GM23248 (cell line): ENCODE results near the gene IQGAP2. TPM values are rescaled to one million over a fixed set of nuclear protein-coding genes. Genes with fewer than 3 reads are reported as not detected.

Source experiments
- DNase-seq: peaks from one replicate; pipeline ENCODE4 v3.0.0-alpha.2; 2015
- H2AFZ ChIP-seq: fragments of 200-600 bp; sonication (generic); 2 replicates; pipeline ENCODE4 v1.6.1; 2016; ENCODE audit warnings: antibody characterized with exemption
- H3F3A ChIP-seq: fragments of 200-600 bp; sonication (generic); 2 replicates; pipeline ENCODE4 v1.6.1; 2016; ENCODE audit warnings: mild to moderate bottlenecking, antibody characterized with exemption, mixed run types; ENCODE audit not compliant: insufficient read depth
- H3K27ac ChIP-seq: fragments of 200-600 bp; sonication (generic); 2 replicates; pipeline ENCODE4 v1.5.1; 2016; ENCODE audit warnings: mild to moderate bottlenecking
- H3K27me3 ChIP-seq: fragments of 200-600 bp; sonication (generic); replicated peaks from 2 replicates; pipeline ENCODE4 v1.6.1; 2016; ENCODE audit warnings: mild to moderate bottlenecking; ENCODE audit not compliant: insufficient read depth
- H3K36me3 ChIP-seq: fragments of 200-600 bp; sonication (generic); 2 replicates; pipeline ENCODE4 v1.6.1; 2016; ENCODE audit warnings: low read depth, mild to moderate bottlenecking
- H3K4me1 ChIP-seq: fragments of 200-600 bp; sonication (generic); 2 replicates; pipeline ENCODE4 v1.6.1; 2016; ENCODE audit warnings: mild to moderate bottlenecking; ENCODE audit not compliant: insufficient read depth
- H3K4me2 ChIP-seq: fragments of 200-600 bp; sonication (generic); one replicate; pipeline ENCODE4 v1.6.1; 2016; ENCODE audit warnings: mild to moderate bottlenecking; ENCODE audit not compliant: unreplicated experiment
- H3K4me3 ChIP-seq: fragments of 200-600 bp; sonication (generic); 2 replicates; pipeline ENCODE4 v1.5.1; 2016; ENCODE audit warnings: mild to moderate bottlenecking
- H3K79me2 ChIP-seq: fragments of 200-600 bp; sonication (generic); 2 replicates; pipeline ENCODE4 v1.6.1; 2016; ENCODE audit warnings: mild to moderate bottlenecking; ENCODE audit not compliant: insufficient read depth
- H3K9ac ChIP-seq: fragments of 200-600 bp; sonication (generic); 2 replicates; pipeline ENCODE4 v1.6.1; 2016; ENCODE audit warnings: mild to moderate bottlenecking
- H3K9me2 ChIP-seq: fragments of 200-600 bp; sonication (generic); 2 replicates; pipeline ENCODE4 v1.6.1; 2016; ENCODE audit warnings: mixed run types, mild to moderate bottlenecking, moderate library complexity; ENCODE audit not compliant: insufficient read depth
- H3K9me3 ChIP-seq: fragments of 200-600 bp; sonication (generic); one replicate; pipeline ENCODE4 v1.6.1; 2017; ENCODE audit warnings: low read depth
- H4K20me1 ChIP-seq: fragments of 200-600 bp; sonication (generic); 2 replicates; pipeline ENCODE4 v1.6.0; 2016; ENCODE audit not compliant: insufficient read depth
- EZH2 ChIP-seq: fragments of 200-600 bp; sonication (generic); IDR thresholded peaks from 2 replicates; pipeline ENCODE4 v1.6.1; 2018; ENCODE audit warnings: antibody characterized with exemption, mild to moderate bottlenecking; ENCODE audit not compliant: insufficient read depth, poor library complexity, severe bottlenecking
- EZH2phosphoT487 ChIP-seq: fragments of 200-600 bp; sonication (generic); IDR thresholded peaks from 2 replicates; pipeline ENCODE4 v1.6.1; 2018; ENCODE audit warnings: antibody characterized with exemption, moderate library complexity, mild to moderate bottlenecking, low read depth; ENCODE audit not compliant: insufficient read depth
- WGBS, 2 experiments: methylation state at CpG; one replicate each; pipeline ENCODE4 v1.1.6; 2015 to 2017; ENCODE audit warnings: low lambda C conversion rate in 2 of 2, low coverage in 1 of 2; ENCODE audit errors: missing lambda C conversion rate in 2 of 2; 5-methylcytosine and 5-hydroxymethylcytosine counted together
- in situ Hi-C: fragments of 300-500 bp; cut with MboI; formaldehyde crosslinking; loops from 2 replicates; pipeline ENCODE4 v1.15.0; 2020
- polyA plus RNA-seq: library from polyadenylated mRNA; unstranded; fragments of >200 nt; fragmentation: Nextera tagmentation; extraction: Ambion mirVana; gene quantifications from 2 replicates; pipeline ENCODE4 v1.2.1, GENCODE V29; 2016
- total RNA-seq: library from RNA; depleted of rRNA; stranded (reverse); fragments of >200 nt; shearing (Covaris generic); gene quantifications from 2 replicates; pipeline ENCODE4 v1.2.3, GENCODE V29; 2014

IQGAP2 gene
- total and polyA plus RNA-seq, 2 experiments from 2014 or later, result 0.11 TPM; not detected in 1

- in situ Hi-C loops, result no loop called here
Observed at GRCh38 chr5:76499507-76500161, 96.5 kb downstream of the IQGAP2 start.

DNA sequence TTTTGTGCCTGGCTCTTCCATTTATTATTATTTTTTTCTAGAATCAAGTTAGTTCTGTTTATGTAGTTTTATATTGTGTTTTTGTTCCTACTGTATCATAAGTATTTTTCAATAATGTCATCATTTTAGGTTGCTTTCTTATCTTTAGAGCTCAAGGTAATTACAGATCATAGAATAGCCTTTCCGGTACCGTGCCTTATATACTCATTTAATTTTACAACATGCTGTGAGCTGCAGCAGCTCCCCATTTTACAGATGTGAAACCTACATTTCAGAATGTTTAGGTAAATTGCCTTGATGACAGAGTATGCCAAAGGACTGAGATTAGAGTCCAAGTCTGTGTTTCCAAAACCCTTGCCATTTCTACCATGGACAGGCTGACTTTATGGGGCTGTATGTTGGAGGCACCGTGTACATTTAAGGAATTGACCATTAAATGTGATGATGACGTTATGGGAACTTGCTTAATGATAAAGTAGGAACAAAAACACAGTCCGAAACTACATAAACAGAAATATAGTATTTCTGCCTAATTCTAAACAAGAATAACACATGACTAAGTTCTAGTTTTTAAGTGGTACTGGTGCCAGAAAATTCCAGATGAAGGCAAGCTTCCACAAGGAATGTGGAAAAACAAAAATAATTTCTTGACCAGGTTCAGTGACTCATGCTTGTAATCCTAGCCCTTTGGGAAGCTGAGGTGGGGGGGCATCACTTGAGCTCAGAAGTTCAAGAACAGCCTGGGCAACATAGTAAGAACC is 97.7 kb downstream of the IQGAP2 start:
- Histone ChIP-seq H3K9me2 (no peaks in the 10 kb centered on the region), H3K79me2 (no peaks in the 10 kb centered on the region), H3K9me3 (no peaks in the 10 kb centered on the region), H3K27me3 (0 out of 2 replicates have a peak, but pooled peaks cover 2% of the 10 kb centered on the region), H3F3A (no peaks in the 10 kb centered on the region), H3K36me3 (no peaks in the 10 kb centered on the region), H3K4me2 (no peak overlapping the region), H4K20me1 (no peaks in the 10 kb centered on the region), H3K4me1 (no peaks in the 10 kb centered on the region), H3K4me3 (no peak overlapping the region), H3K9ac (no peak overlapping the region), H3K27ac (no peak overlapping the region), H2AFZ (no peak overlapping the region)
- 56 to 64% methylated on average over 5 of the region's 5 CpGs for WGBS, 2 experiments
- DNase-seq, result no peak
- in situ Hi-C loops, result no loop called here
- TF ChIP-seq EZH2 (no peak), EZH2phosphoT487 (no peak)

More at GRCh38 chr5:76499507-76500161, 96.5 kb downstream of the IQGAP2 start:
- H3K4me1 ChIP-seq, result no peaks in the 10 kb centered on the region
- no peaks in the 10 kb centered on the region for H3K9me3 ChIP-seq
- H3K9me2 ChIP-seq, result no peaks in the 10 kb centered on the region
- no peak overlapping the region for H2AFZ ChIP-seq
- H3K4me3 ChIP-seq, result no peak overlapping the region
- 42 to 50% methylated on average over 2 of the region's 2 CpGs for WGBS, 2 experiments
- H3K79me2 ChIP-seq, result no peaks in the 10 kb centered on the region
- no peaks in the 10 kb centered on the region for H3F3A ChIP-seq
- no peaks in the 10 kb centered on the region for H3K36me3 ChIP-seq
- 0 out of 2 replicates have a peak, but pooled peaks cover 2% of the 10 kb centered on the region for H3K27me3 ChIP-seq
- no peak overlapping the region for H3K9ac ChIP-seq
- TF ChIP-seq EZH2 (no peak), EZH2phosphoT487 (no peak)
- no peak overlapping the region for H3K4me2 ChIP-seq
- H3K27ac ChIP-seq, result no peak overlapping the region
- DNase-seq, result no peak
- no peaks in the 10 kb centered on the region for H4K20me1 ChIP-seq

DNA sequence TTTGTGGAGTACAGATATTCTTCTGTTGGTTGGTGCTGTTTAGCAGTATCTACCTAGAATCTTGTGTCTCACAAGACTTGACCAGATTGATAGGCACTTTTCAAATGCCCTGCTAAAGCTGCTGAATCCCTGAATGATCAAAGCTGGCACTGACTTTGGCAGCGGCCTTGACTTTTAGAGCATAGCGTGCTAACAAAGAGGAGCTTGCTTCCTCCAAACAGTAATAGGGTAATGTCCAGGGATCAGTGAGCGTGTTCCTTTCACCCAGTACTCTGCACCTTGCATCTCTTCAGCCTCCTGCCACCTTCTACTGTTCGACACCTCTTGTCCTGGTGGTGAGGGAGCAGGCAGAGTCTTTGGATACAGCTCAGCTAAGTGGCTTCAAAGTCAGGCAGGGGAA is 100.8 kb downstream of the IQGAP2 start:
- Histone ChIP-seq H3K4me2 (no peak overlapping the region), H4K20me1 (no peaks in the 10 kb centered on the region), H3K36me3 (no peaks in the 10 kb centered on the region), H3K27ac (no peak overlapping the region), H3K4me1 (no peaks in the 10 kb centered on the region), H2AFZ (no peak overlapping the region), H3K27me3 (0 out of 2 replicates have a peak, but pooled peaks cover 2% of the 10 kb centered on the region), H3K9me2 (no peaks in the 10 kb centered on the region), H3F3A (no peaks in the 10 kb centered on the region), H3K9me3 (no peaks in the 10 kb centered on the region), H3K79me2 (no peaks in the 10 kb centered on the region), H3K4me3 (no peak overlapping the region), H3K9ac (no peak overlapping the region)
- no peak for DNase-seq
- in situ Hi-C loops, result no loop called here
- TF ChIP-seq EZH2 (no peak), EZH2phosphoT487 (no peak)
- 44 to 45% methylated on average over 4 of the region's 4 CpGs for WGBS, 2 experiments

GRCh38 chr5:76504901-76505564 is 101.9 kb downstream of the IQGAP2 start:
- H3K9me2 ChIP-seq, result no peaks in the 10 kb centered on the region
- no peak overlapping the region for H3K4me2 ChIP-seq
- 0 out of 2 replicates have a peak, but pooled peaks cover 2% of the 10 kb centered on the region for H3K27me3 ChIP-seq
- in situ Hi-C loops, result no loop called here
- no peak overlapping the region for H2AFZ ChIP-seq
- no peaks in the 10 kb centered on the region for H3F3A ChIP-seq
- H4K20me1 ChIP-seq, result no peaks in the 10 kb centered on the region
- no peaks in the 10 kb centered on the region for H3K79me2 ChIP-seq
- H3K4me3 ChIP-seq, result no peak overlapping the region
- no peak overlapping the region for H3K27ac ChIP-seq
- no peak for TF ChIP-seq EZH2phosphoT487
- no peak for TF ChIP-seq EZH2
- H3K36me3 ChIP-seq, result no peaks in the 10 kb centered on the region
- 44 to 51% methylated on average over 4 of the region's 4 CpGs for WGBS, 2 experiments
- H3K9ac ChIP-seq, result no peak overlapping the region
- no peaks in the 10 kb centered on the region for H3K4me1 ChIP-seq
- no peaks in the 10 kb centered on the region for H3K9me3 ChIP-seq
- DNase-seq, result no peak
